GM08714 (cell line): Measurements from ENCODE around the gene DCAF11.

Experiments used
- H3K4me3 ChIP-seq: fragments of 200-500 bp; sonication (Bioruptor generic); 2 replicates; pipeline ENCODE4 v1.5.1; 2014; ENCODE audit warnings: mild to moderate bottlenecking, low read length, inconsistent platforms
- ZNF274 ChIP-seq: IDR thresholded peaks from 2 replicates; pipeline ENCODE4 v1.6.1; 2012; ENCODE audit warnings: mild to moderate bottlenecking, low read depth, low read length

Gene DCAF11

GRCh38 chr14:24116128-24116814 is 1.7 kb downstream of the DCAF11 start:
- no peak for TF ChIP-seq ZNF274
- H3K4me3 ChIP-seq: peak overlapping the region; percentile 83

DNA sequence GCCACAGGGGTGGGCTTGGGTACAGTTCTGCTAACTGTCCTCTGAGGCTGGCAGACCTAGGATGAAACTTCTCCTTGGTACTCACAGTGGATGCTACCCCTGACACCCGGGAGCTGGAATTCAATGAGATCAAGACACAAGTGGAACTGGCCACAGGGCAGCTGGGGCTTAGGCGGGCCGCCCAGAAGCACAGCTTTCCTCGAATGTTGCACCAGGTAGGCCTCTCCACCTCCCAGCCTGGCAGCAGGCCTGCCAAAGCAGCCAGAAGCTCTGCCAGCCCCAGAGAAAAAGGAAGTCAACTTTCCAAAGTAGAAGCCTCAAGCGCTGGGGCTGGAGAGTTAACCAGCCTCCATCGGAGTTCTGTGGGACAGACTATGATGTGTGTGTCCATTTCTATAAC is 2.6 kb downstream of the DCAF11 start:
- no peak for TF ChIP-seq ZNF274
- H3K4me3 ChIP-seq: no peak overlapping the region

- no peak for TF ChIP-seq ZNF274
Observed at GRCh38 chr14:24119691-24120090, 5.1 kb downstream of the DCAF11 start.

GRCh38 chr14:24121210-24121609 is 6.6 kb downstream of the DCAF11 start:
- H3K4me3 ChIP-seq: no peak overlapping the region
- no peak for TF ChIP-seq ZNF274

More at GRCh38 chr14:24119691-24120090, 5.1 kb downstream of the DCAF11 start:
- no peak overlapping the region for H3K4me3 ChIP-seq

DNA sequence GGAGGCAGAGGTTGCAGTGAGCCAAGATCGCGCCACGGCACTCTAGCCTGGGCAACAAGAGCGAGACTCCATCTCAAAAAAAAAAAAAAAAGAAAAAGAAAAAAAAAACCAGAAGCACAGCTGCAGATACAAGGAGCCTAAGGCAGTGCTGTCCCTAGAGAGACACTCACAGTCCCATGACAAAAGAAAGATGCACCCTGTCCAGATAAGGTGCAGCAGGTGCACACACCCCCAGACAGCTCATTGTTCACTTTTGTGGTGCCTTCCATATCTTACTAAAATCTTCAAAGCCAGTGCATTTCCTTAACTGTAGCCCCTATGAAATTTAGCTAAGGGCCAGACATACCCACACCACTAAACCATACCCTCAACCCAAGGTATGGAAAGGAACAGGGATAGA is 7.8 kb downstream of the DCAF11 start:
- no peak for TF ChIP-seq ZNF274
- no peak overlapping the region for H3K4me3 ChIP-seq

- no peak for TF ChIP-seq ZNF274
- no peak overlapping the region for H3K4me3 ChIP-seq
Observed at GRCh38 chr14:24122898-24123297, 8.3 kb downstream of the DCAF11 start.

DNA sequence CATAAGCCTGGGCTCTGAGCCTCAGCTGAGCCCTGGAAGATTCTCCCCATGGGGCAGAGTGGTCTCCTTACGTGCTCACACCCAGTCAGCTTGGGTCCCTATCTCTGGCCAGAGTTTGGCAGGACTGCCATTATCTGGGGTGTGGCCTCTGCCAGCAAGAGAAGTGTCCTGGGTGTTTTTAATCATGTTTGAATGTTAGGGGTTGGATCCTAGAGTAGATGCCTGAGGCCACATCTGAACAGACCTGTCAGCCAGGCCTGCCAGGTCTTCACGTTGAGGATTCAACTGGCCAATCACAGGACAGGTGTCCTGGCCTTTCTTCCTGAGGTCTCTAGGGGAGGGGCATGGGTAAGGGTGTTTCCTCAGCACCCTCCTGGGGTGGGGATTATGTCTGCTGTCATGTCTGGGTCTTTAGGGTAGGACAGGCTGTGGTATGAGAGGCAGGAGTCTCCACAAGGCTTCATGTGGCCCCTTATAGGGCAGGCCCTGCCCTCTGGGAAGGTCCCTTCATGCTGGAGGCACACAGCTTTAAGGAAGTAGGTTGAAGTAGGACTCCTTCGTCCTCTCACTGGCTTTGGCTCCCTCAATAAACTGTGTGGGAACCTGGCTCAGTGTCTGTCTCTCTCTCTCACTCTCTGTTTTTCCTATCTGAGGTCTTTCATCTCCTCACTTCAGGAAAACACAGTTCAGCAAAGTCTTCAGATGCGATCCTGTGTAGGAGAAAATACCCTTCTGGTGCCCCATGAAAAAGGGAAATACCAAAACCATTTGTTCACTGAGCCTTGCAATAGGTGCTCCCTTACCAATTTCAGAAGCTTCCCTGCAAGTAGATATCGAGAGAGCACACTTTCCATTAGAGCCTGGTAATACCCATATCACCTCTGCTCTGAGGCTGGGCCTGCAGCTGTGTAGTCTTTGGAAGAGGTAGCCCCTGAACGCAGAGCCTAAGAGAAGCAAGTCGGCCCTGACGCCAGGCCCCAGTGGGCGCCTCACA is 9.1 kb downstream of the DCAF11 start:
- H3K4me3 ChIP-seq: no peak overlapping the region
- no peak for TF ChIP-seq ZNF274

DNA sequence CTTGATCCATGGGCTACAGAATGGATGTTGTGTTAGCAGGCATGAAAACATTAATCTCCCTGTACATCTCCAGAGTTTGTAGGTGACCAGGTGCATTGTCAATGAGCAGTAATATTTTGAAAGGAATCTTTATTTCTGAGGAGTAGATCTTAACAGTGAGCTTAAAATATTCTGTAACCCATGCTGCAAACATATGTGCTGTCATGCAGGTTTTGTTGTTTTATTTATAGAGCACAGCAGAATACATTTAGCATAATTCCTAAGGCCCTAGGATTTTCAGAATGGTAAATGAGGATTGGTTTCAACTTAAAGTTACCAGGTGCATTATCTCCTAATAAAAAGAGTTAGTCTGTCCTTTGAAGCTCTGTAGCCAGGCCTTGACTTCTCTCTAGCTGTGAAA is 12.4 kb downstream of the DCAF11 start:
- no peak for TF ChIP-seq ZNF274
- no peak overlapping the region for H3K4me3 ChIP-seq

DNA sequence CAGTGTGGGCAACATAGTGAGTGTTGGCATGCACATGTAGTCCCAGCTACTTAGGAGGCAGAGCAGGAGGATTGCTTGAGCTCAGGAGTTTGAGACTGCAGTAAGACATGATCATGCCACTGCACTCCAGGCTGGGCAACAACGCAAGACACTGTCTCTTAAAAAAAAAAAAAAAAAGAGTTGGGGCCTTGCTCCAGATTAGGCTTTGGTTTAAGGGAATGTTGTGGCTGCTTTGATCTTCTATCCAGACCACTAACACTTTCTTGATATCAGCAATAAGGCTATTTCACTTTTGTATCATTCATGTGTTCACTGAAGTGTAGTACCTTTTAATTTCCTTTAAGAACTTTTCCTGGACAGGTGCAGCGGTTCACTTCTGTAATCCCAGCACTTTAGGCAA is 13.1 kb downstream of the DCAF11 start:
- no peak overlapping the region for H3K4me3 ChIP-seq
- no peak for TF ChIP-seq ZNF274

DNA sequence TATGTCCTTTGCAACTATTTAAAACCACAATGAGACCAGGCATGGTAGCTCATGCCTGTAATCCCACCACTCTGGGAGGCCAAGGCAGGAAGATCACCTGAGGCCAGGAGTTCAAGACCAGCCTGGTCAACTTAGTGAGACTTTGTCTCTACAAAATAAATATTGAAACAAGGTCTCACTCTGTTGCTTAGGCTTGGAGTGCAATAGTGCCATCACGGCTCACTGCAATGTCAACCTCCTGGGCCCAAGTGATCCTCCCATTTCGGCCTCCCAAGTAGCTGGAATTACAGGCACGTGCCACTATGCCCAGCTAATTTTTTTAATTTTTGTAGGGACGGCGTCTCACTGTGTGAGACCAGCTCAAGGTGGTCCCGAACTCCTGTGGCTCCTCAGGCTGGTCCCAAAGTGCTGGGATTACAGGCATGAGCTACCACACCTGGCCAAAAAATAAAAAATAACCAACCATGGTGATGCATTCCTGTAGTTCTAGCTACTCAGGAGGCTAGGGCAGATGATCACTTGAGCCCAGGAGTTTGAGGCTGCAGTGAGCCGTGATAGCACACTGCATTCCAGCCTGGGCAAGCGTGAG is 14.9 kb downstream of the DCAF11 start:
- no peak for TF ChIP-seq ZNF274
- H3K4me3 ChIP-seq: no peak overlapping the region

GRCh38 chr14:24130380-24130716 is 15.8 kb downstream of the DCAF11 start, which contains the start of gene FITM1:
Gene FITM1, plus strand, starts transcription at chr14:24130659. Its CDS starts 905 bp downstream, at chr14:24131564.
- no peak for TF ChIP-seq ZNF274
- no peak within 1 kb of the TSS for H3K4me3 ChIP-seq

GRCh38 chr14:24130717-24131548 is 16.4 kb downstream of the DCAF11 start:
- TF ChIP-seq ZNF274: no peak
- no peak overlapping the region for H3K4me3 ChIP-seq

- no peak for TF ChIP-seq ZNF274
Observed at GRCh38 chr14:24131549-24131966, 17.0 kb downstream of the DCAF11 start.

More at GRCh38 chr14:24131549-24131966, 17.0 kb downstream of the DCAF11 start:
- H3K4me3 ChIP-seq: no peak overlapping the region
